ENCODE results near the gene ADAMTS6. TPM values are rescaled to one million over a fixed set of nuclear protein-coding genes. Genes with fewer than 3 reads are reported as not detected.

The ADAMTS6 gene
- total RNA-seq, 1 donor from 2014 or later = 17.6 TPM

- DNase-seq (ENCODE audit: low read depth) (no peak), FAIRE-seq (no peak)
- H3K4me3 ChIP-seq (ENCODE audit: low read depth, low read length) = no peak overlapping the region
- no peaks in the 10 kb centered on the region for H3K27me3 ChIP-seq (ENCODE audit: control insufficient read depth, insufficient read depth, low read length)
- TF ChIP-seq CTCF (IDR thresholded peaks at IDR 0.05; ENCODE audit: insufficient read depth, low read length, severe bottlenecking) = no peak
- H3K36me3 ChIP-seq (ENCODE audit: control insufficient read depth, insufficient read depth, low read length) = no peaks in the 10 kb centered on the region
These were observed 219.6 kb downstream of the ADAMTS6 start for GRCh38 chr5:65262096-65262495.

GRCh38 chr5:65261499-65261898, 220.2 kb downstream of the ADAMTS6 start:
- FAIRE-seq (no peak), DNase-seq (ENCODE audit: low read depth) (peak; percentile 5)
- Histone ChIP-seq H3K27me3 (ENCODE audit: control insufficient read depth, insufficient read depth, low read length) (no peaks in the 10 kb centered on the region), H3K36me3 (ENCODE audit: control insufficient read depth, insufficient read depth, low read length) (no peaks in the 10 kb centered on the region), H3K4me3 (ENCODE audit: low read depth, low read length) (no peak overlapping the region)
- TF ChIP-seq CTCF (IDR thresholded peaks at IDR 0.05; ENCODE audit: insufficient read depth, low read length, severe bottlenecking) = no peak

- TF ChIP-seq CTCF (IDR thresholded peaks at IDR 0.05; ENCODE audit: insufficient read depth, low read length, severe bottlenecking) = no peak
- FAIRE-seq = no peak
- H3K36me3 ChIP-seq (ENCODE audit: control insufficient read depth, insufficient read depth, low read length) = no peaks in the 10 kb centered on the region
These were observed 226.4 kb downstream of the ADAMTS6 start for GRCh38 chr5:65255294-65255693.

GRCh38 chr5:65252977-65253376, 228.7 kb downstream of the ADAMTS6 start:
- H3K36me3 ChIP-seq (ENCODE audit: control insufficient read depth, insufficient read depth, low read length) = no peaks in the 10 kb centered on the region
- FAIRE-seq = no peak

More at GRCh38 chr5:65255294-65255693, 226.4 kb downstream of the ADAMTS6 start:
- H3K4me3 ChIP-seq (ENCODE audit: low read depth, low read length) = no peak overlapping the region
- no peaks in the 10 kb centered on the region for H3K27me3 ChIP-seq (ENCODE audit: control insufficient read depth, insufficient read depth, low read length)
- no peak for DNase-seq (ENCODE audit: low read depth)

GRCh38 chr5:65248896-65249295, 232.8 kb downstream of the ADAMTS6 start:
- TF ChIP-seq CTCF (IDR thresholded peaks at IDR 0.05; ENCODE audit: insufficient read depth, low read length, severe bottlenecking) = no peak
- FAIRE-seq = no peak
- Histone ChIP-seq H3K36me3 (ENCODE audit: control insufficient read depth, insufficient read depth, low read length) (no peaks in the 10 kb centered on the region), H3K27me3 (ENCODE audit: control insufficient read depth, insufficient read depth, low read length) (no peaks in the 10 kb centered on the region), H3K4me3 (ENCODE audit: low read depth, low read length) (no peak overlapping the region)
- DNase-seq (ENCODE audit: low read depth) = no peak

More at GRCh38 chr5:65252977-65253376, 228.7 kb downstream of the ADAMTS6 start:
- DNase-seq (ENCODE audit: low read depth) = no peak
- Histone ChIP-seq H3K27me3 (ENCODE audit: control insufficient read depth, insufficient read depth, low read length) (no peaks in the 10 kb centered on the region), H3K4me3 (ENCODE audit: low read depth, low read length) (no peak overlapping the region)
- no peak for TF ChIP-seq CTCF (IDR thresholded peaks at IDR 0.05; ENCODE audit: insufficient read depth, low read length, severe bottlenecking)

GRCh38 chr5:65247594-65247993, 234.1 kb downstream of the ADAMTS6 start:
- TF ChIP-seq CTCF (IDR thresholded peaks at IDR 0.05; ENCODE audit: insufficient read depth, low read length, severe bottlenecking) = no peak
- no peaks in the 10 kb centered on the region for H3K36me3 ChIP-seq (ENCODE audit: control insufficient read depth, insufficient read depth, low read length)
- FAIRE-seq (no peak), DNase-seq (ENCODE audit: low read depth) (peak; percentile 22)
- no peak overlapping the region for H3K4me3 ChIP-seq (ENCODE audit: low read depth, low read length)
- H3K27me3 ChIP-seq (ENCODE audit: control insufficient read depth, insufficient read depth, low read length) = no peaks in the 10 kb centered on the region

All from bronchial epithelial cell (primary cell).